Measurements from ENCODE around the gene ANGEL2. TPM values are rescaled to one million over a fixed set of nuclear protein-coding genes. Genes with fewer than 3 reads are reported as not detected.

The ANGEL2 gene
- total RNA-seq, 2 donors from 2014 or later = 41.7 to 76.2 TPM

GRCh38 chr1:212951126-212951946 is 64.3 kb downstream of the ANGEL2 start:
- H3K4me1 ChIP-seq (ENCODE audit: control insufficient read depth in 1 of 2, low read depth in 2 of 2) = peaks cover 5 to 17% of the 10 kb centered on the region in 2 donors
- no peaks in the 10 kb centered on the region for H3K36me3 ChIP-seq
- H3K27me3 ChIP-seq (replicated peaks; ENCODE audit: insufficient read depth) = no peaks in the 10 kb centered on the region
- DNase-seq (ENCODE audit: low spot score) (no peak), ATAC-seq (ENCODE audit: insufficient number of reproducible peaks, low FRiP score, low read depth) (no peak)
- H3K27ac ChIP-seq = no peak overlapping the region
- no peak for TF ChIP-seq CTCF (IDR thresholded peaks at IDR 0.05)
- peak overlapping the region; percentile 72 for H3K4me3 ChIP-seq
- no peaks in the 10 kb centered on the region for H3K9me3 ChIP-seq

- Histone ChIP-seq H3K4me1 (ENCODE audit: control insufficient read depth in 1 of 2, low read depth in 2 of 2) (peaks cover 5 to 17% of the 10 kb centered on the region in 2 donors), H3K27me3 (replicated peaks; ENCODE audit: insufficient read depth) (no peaks in the 10 kb centered on the region), H3K9me3 (no peaks in the 10 kb centered on the region), H3K27ac (no peak within 1 kb of the TSS), H3K36me3 (no peaks in the 10 kb centered on the region), H3K4me3 (peak within 1 kb of the TSS; percentile 72)
- ATAC-seq (ENCODE audit: insufficient number of reproducible peaks, low FRiP score, low read depth) (peak; percentile 52), DNase-seq (ENCODE audit: low spot score) (peak; percentile 66)
- no peak for TF ChIP-seq CTCF (IDR thresholded peaks at IDR 0.05)
Observed at GRCh38 chr1:212950243-212951125, 65.2 kb downstream of the ANGEL2 start, which contains the start of gene VASH2. TSS of gene VASH2 (plus strand) at chr1:212950541. CDS start at chr1:212951543, 1,002 bp downstream.

GRCh38 chr1:212949771-212950170 is 65.9 kb downstream of the ANGEL2 start:
- DNase-seq (ENCODE audit: low spot score) (no peak), ATAC-seq (ENCODE audit: insufficient number of reproducible peaks, low FRiP score, low read depth) (no peak)
- Histone ChIP-seq H3K36me3 (no peaks in the 10 kb centered on the region), H3K4me3 (peak overlapping the region; percentile 72), H3K27me3 (replicated peaks; ENCODE audit: insufficient read depth) (no peaks in the 10 kb centered on the region), H3K9me3 (no peaks in the 10 kb centered on the region), H3K4me1 (ENCODE audit: control insufficient read depth in 1 of 2, low read depth in 2 of 2) (peaks cover 5 to 17% of the 10 kb centered on the region in 2 donors), H3K27ac (no peak overlapping the region)
- no peak for TF ChIP-seq CTCF (IDR thresholded peaks at IDR 0.05)

- no peak for TF ChIP-seq CTCF (IDR thresholded peaks at IDR 0.05)
- H3K4me3 ChIP-seq = no peak overlapping the region
- no peak overlapping the region for H3K27ac ChIP-seq
- H3K4me1 ChIP-seq (ENCODE audit: control insufficient read depth in 1 of 2, low read depth in 2 of 2) = peaks cover 2 to 13% of the 10 kb centered on the region in 2 donors
- no peaks in the 10 kb centered on the region for H3K36me3 ChIP-seq
- H3K9me3 ChIP-seq = no peaks in the 10 kb centered on the region
- DNase-seq (ENCODE audit: low spot score) (no peak), ATAC-seq (ENCODE audit: insufficient number of reproducible peaks, low FRiP score, low read depth) (no peak)
- H3K27me3 ChIP-seq (replicated peaks; ENCODE audit: insufficient read depth) = no peaks in the 10 kb centered on the region
Observed at GRCh38 chr1:212946872-212947271, 68.8 kb downstream of the ANGEL2 start.
